ENCODE results near the gene RNF212B.

GRCh38 chr14:23228812-23229211, 8.9 kb upstream of the RNF212B start:
- TF ChIP-seq CTCF (IDR thresholded peaks at IDR 0.05) = no peak
- TF ChIP-seq POLR2A (IDR thresholded peaks at IDR 0.05) = no peak
